T47D (cell line): ENCODE measurements around the gene ZKSCAN1.
A peak's percentile ranks its signal among the peaks of the same experiment; 100 is the strongest.

Source experiments
- DNase-seq, 2 experiments: peaks; one replicate each; pipeline versions ENCODE4 v3.0.0 to v3.0.0-alpha.2; 2011 to 2012; ENCODE audit warnings: low read depth in 1 of 2, low spot score in 1 of 2
- JUND ChIP-seq: IDR thresholded peaks from 2 replicates; pipeline ENCODE4 v1.6.1; 2012; ENCODE audit warnings: low read depth
- in situ Hi-C: cut with HindIII; loops from 2 replicates; pipeline ENCODE4 v1.10.0; 2016; ENCODE audit warnings: low sequenced_read_pairs, low pct_unique_long_range_greater_than_20kb

ZKSCAN1 gene

GRCh38 chr7:100033526-100033925 lies 18.1 kb downstream of the ZKSCAN1 start:
- no peak for DNase-seq
- no peak for TF ChIP-seq JUND
- in situ Hi-C loops: no loop called here

GRCh38 chr7:100034871-100035510 lies 19.6 kb downstream of the ZKSCAN1 start:
- no peak for DNase-seq
- no peak for TF ChIP-seq JUND
- in situ Hi-C loops: no loop called here

- DNase-seq: no peak
- TF ChIP-seq JUND: no peak
- in situ Hi-C loops: no loop called here
Measured at GRCh38 chr7:100035876-100036275, 20.5 kb downstream of the ZKSCAN1 start.

- DNase-seq: no peak
- in situ Hi-C loops: no loop called here
- TF ChIP-seq JUND: no peak
Measured at GRCh38 chr7:100038326-100038725, 22.9 kb downstream of the ZKSCAN1 start.

DNA sequence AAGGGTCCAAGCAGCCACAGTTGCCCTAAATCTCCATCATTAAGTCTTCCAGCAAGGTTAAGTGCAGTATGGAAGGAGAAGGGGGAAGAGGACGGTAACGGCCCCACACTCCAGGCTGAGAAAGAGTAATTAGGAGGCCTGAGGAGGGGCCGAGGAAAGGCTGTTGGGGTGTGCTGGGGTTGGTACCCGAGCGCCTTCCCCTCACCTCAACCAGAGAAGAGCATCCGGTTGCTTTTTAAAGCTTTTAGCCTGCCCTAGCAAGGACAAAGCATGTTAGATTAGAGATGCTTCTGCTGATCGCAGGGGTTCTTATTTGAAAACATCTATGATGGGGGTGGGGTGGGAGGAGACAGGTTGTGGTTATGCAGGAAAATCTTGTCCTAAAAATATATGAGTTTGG lies 25.2 kb downstream of the ZKSCAN1 start:
- in situ Hi-C loops: no loop called here
- DNase-seq: no peak
- no peak for TF ChIP-seq JUND

- no peak for TF ChIP-seq JUND
- peak; percentile 33 to 71 for DNase-seq
- in situ Hi-C loops: no loop called here
Measured at GRCh38 chr7:100044718-100045117, 29.3 kb downstream of the ZKSCAN1 start.

DNA sequence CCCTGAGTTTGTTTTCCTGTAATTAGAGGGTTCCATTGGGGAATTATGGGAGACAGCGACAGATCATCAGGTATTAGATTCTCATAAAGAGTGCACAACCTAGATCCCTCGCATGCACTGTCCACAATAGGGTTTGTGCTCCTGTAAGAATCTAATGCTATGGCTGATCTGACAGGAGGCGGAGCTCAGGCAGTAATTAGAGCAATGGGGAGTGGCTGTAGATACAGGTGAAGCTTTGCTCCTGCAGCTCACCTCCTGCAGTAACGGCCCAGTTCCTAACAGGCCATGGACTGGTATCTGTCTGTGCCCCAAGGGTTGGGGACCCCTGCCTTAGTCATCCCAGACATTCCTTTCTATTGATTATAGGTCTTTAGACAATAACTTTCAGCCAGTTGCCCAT lies 33.3 kb downstream of the ZKSCAN1 start:
- no peak for DNase-seq
- in situ Hi-C loops: no loop called here
- no peak for TF ChIP-seq JUND

GRCh38 chr7:100049441-100050291 lies 34.3 kb downstream of the ZKSCAN1 start, which contains the start of gene ZSCAN21:
TSS of gene ZSCAN21 (plus strand) at chr7:100049774. CDS start at chr7:100057007, 7,233 bp downstream.
- DNase-seq: peak; percentile 62 to 74
- no peak for TF ChIP-seq JUND
- in situ Hi-C loops: no loop called here

DNA sequence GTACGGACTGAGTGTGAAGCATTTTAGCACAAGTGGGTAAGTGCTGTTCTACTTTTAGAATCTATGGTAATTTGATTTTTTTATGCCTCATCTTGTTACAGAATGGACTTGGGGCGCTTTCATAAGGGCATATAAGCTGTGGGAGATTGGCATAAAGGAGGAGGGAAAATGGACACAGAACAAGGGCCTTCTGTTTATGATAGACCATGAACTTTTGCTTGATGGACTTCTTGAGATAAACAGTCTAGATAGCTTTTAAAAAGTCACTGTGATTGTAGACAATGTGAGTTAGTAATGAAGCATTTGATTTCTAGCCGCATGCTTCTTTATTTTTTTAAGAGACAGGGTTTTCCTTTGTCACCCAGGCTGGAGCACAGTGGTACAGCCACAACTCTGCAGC lies 36.2 kb downstream of the ZKSCAN1 start:
- in situ Hi-C loops: no loop called here
- TF ChIP-seq JUND: no peak
- DNase-seq: no peak

- no peak for TF ChIP-seq JUND
- in situ Hi-C loops: no loop called here
- DNase-seq: peak; percentile 64 to 86
Measured at GRCh38 chr7:100053215-100053614, 37.8 kb downstream of the ZKSCAN1 start.

GRCh38 chr7:100057006-100057405 lies 41.6 kb downstream of the ZKSCAN1 start:
- TF ChIP-seq JUND: no peak
- in situ Hi-C loops: no loop called here

GRCh38 chr7:100059251-100059739 lies 43.9 kb downstream of the ZKSCAN1 start:
- in situ Hi-C loops: no loop called here
- no peak for TF ChIP-seq JUND
- DNase-seq: no peak

More at GRCh38 chr7:100057006-100057405, 41.6 kb downstream of the ZKSCAN1 start:
- DNase-seq: no peak
